ENCODE measurements around the gene TET3. TPM values are rescaled to one million over a fixed set of nuclear protein-coding genes. Genes with fewer than 3 reads are reported as not detected.

Gene TET3
- total RNA-seq, 1 donor from 2014 or later, result 32.8 TPM

DNA sequence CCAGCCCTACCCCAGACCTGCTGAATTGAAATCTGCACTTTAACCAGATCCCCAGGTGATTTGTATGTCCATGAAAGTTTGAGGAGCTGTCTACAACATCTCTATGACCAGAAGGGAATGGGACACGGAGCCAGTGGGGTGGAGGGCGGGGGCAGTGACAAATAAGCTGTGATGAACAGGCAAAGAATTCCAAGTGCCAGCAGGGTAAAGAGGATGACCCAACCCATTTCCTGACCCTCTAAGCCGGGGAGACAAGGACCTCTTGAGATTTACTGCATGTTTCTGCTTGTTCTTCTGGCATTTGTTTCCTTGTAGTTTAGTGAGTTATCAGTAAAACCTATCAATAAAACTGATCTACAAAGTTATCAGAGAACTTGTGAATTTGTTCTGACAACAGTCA lies 8.7 kb downstream of the TET3 start:
- DNase-seq (ENCODE audit: low read depth), result no peak
- Histone ChIP-seq H3K9ac (ENCODE audit: low read length) (no peak overlapping the region), H3K4me1 (ENCODE audit: insufficient read depth, low read length) (peaks cover 4% of the 10 kb centered on the region), H3K4me2 (ENCODE audit: low read length) (peak overlapping the region; percentile 24), H3K4me3 (ENCODE audit: insufficient read depth, low read depth, low read length) (no peak overlapping the region), H3K9me3 (ENCODE audit: insufficient read depth, low read depth, low read length) (no peaks in the 10 kb centered on the region), H4K20me1 (ENCODE audit: insufficient read depth, low read length) (peaks cover 72% of the 10 kb centered on the region), H3K36me3 (ENCODE audit: insufficient read depth, low read length) (no peaks in the 10 kb centered on the region), H3K79me2 (ENCODE audit: insufficient read depth, low read length) (peaks cover 70% of the 10 kb centered on the region), H2AFZ (ENCODE audit: low read depth, low read length) (no peak overlapping the region), H3K27ac (ENCODE audit: low read depth, low read length) (no peak overlapping the region), H3K27me3 (ENCODE audit: insufficient read depth, low read length) (no peaks in the 10 kb centered on the region)
- Mint-ChIP-seq H3K4me1 (ENCODE audit: low read depth, unreplicated experiment) (peaks cover 16% of the 10 kb centered on the region), H3K27ac (ENCODE audit: unreplicated experiment) (peak overlapping the region; percentile 16), H3K36me3 (ENCODE audit: low read depth, unreplicated experiment) (peaks cover 12% of the 10 kb centered on the region), H3K4me3 (ENCODE audit: unreplicated experiment) (no peak overlapping the region), H3K27me3 (ENCODE audit: low read depth, unreplicated experiment) (no peaks in the 10 kb centered on the region), H3K9me3 (ENCODE audit: unreplicated experiment) (no peaks in the 10 kb centered on the region)
- no peak for FAIRE-seq
- TF ChIP-seq, protein P1, sequence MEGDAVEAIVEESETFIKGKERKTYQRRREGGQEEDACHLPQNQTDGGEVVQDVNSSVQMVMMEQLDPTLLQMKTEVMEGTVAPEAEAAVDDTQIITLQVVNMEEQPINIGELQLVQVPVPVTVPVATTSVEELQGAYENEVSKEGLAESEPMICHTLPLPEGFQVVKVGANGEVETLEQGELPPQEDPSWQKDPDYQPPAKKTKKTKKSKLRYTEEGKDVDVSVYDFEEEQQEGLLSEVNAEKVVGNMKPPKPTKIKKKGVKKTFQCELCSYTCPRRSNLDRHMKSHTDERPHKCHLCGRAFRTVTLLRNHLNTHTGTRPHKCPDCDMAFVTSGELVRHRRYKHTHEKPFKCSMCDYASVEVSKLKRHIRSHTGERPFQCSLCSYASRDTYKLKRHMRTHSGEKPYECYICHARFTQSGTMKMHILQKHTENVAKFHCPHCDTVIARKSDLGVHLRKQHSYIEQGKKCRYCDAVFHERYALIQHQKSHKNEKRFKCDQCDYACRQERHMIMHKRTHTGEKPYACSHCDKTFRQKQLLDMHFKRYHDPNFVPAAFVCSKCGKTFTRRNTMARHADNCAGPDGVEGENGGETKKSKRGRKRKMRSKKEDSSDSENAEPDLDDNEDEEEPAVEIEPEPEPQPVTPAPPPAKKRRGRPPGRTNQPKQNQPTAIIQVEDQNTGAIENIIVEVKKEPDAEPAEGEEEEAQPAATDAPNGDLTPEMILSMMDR (IDR thresholded peaks at IDR 0.05; ENCODE audit: insufficient read depth, low read depth, low read length), result no peak
- TF ChIP-seq EZH2 (IDR thresholded peaks at IDR 0.05; ENCODE audit: insufficient read depth, low read length), result no peak

DNA sequence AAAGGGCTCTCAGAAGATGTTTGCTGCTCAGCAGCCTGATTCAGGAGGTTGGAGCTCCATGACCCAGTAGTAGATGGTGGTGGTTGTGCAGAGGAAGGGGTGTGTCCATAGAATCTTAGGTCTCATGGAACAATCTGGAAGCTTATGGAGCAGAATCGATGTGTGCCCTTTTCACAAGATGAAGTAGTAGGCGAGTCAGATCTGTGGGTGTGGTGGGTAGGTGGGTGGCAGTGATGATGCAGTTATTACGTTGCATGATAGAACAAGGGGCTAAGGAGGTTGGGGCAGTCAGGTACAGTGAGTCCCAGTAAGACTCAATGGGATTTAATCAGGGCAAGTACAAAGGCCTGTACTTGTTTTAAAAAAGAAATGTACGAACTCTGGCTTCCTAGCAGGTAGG lies 9.1 kb downstream of the TET3 start:
- no peaks in the 10 kb centered on the region for H3K36me3 ChIP-seq (ENCODE audit: insufficient read depth, low read length)
- Mint-ChIP-seq H3K4me1 (ENCODE audit: low read depth, unreplicated experiment) (peaks cover 14% of the 10 kb centered on the region), H3K27me3 (ENCODE audit: low read depth, unreplicated experiment) (no peaks in the 10 kb centered on the region), H3K27ac (ENCODE audit: unreplicated experiment) (peak overlapping the region; percentile 16), H3K36me3 (ENCODE audit: low read depth, unreplicated experiment) (peaks cover 12% of the 10 kb centered on the region), H3K4me3 (ENCODE audit: unreplicated experiment) (no peak overlapping the region), H3K9me3 (ENCODE audit: unreplicated experiment) (no peaks in the 10 kb centered on the region)
- no peak overlapping the region for H2AFZ ChIP-seq (ENCODE audit: low read depth, low read length)
- no peak for TF ChIP-seq EZH2 (IDR thresholded peaks at IDR 0.05; ENCODE audit: insufficient read depth, low read length)
- TF ChIP-seq, protein P1 (IDR thresholded peaks at IDR 0.05; ENCODE audit: insufficient read depth, low read depth, low read length), result no peak
- H3K4me3 ChIP-seq (ENCODE audit: insufficient read depth, low read depth, low read length), result no peak overlapping the region
- no peak overlapping the region for H3K27ac ChIP-seq (ENCODE audit: low read depth, low read length)
- no peaks in the 10 kb centered on the region for H3K9me3 ChIP-seq (ENCODE audit: insufficient read depth, low read depth, low read length)
- no peaks in the 10 kb centered on the region for H3K27me3 ChIP-seq (ENCODE audit: insufficient read depth, low read length)
- H3K4me1 ChIP-seq (ENCODE audit: insufficient read depth, low read length), result peaks cover 3% of the 10 kb centered on the region
- FAIRE-seq, result no peak
- no peak overlapping the region for H3K4me2 ChIP-seq (ENCODE audit: low read length)
- H4K20me1 ChIP-seq (ENCODE audit: insufficient read depth, low read length), result peaks cover 72% of the 10 kb centered on the region
- DNase-seq (ENCODE audit: low read depth), result no peak
- peaks cover 70% of the 10 kb centered on the region for H3K79me2 ChIP-seq (ENCODE audit: insufficient read depth, low read length)
- no peak overlapping the region for H3K9ac ChIP-seq (ENCODE audit: low read length)

DNA sequence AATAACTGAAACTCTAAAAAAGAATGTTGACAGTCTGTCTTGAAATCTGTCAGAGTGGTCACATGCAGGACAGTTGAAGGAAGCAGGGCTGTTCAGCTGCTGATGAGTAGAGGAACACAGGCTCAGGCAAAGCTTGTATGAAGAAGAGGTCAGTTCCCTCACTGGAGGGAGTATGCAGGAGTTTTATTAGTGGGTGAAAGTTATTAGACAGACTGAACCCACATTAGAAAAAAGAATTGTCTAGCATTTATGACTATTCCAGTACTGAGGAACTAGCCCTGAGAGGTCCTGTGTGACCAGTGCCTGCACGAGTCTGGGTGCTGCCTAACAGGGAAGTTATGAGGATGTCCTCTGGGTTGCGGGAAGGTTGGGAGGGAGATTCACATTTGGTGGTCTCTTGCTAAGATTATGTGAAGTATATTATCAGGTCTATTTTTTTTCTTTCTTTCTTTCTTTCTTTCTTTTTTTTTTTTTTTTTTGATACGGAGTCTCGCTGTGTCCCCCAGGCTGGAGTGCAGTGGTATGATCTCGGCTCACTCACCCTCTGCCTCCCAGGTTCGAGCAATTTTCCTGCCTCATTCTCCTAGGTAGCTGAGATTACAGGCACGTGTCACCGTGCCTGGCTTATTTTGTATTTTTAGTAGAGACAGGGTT lies 9.6 kb downstream of the TET3 start:
- TF ChIP-seq, protein P1 (IDR thresholded peaks at IDR 0.05; ENCODE audit: insufficient read depth, low read depth, low read length), result no peak
- no peak for TF ChIP-seq EZH2 (IDR thresholded peaks at IDR 0.05; ENCODE audit: insufficient read depth, low read length)
- Histone ChIP-seq H3K27ac (ENCODE audit: low read depth, low read length) (no peak overlapping the region), H2AFZ (ENCODE audit: low read depth, low read length) (no peak overlapping the region), H3K4me3 (ENCODE audit: insufficient read depth, low read depth, low read length) (no peak overlapping the region), H3K4me1 (ENCODE audit: insufficient read depth, low read length) (peaks cover 3% of the 10 kb centered on the region), H3K79me2 (ENCODE audit: insufficient read depth, low read length) (peaks cover 68% of the 10 kb centered on the region), H3K4me2 (ENCODE audit: low read length) (no peak overlapping the region), H3K27me3 (ENCODE audit: insufficient read depth, low read length) (no peaks in the 10 kb centered on the region), H3K9me3 (ENCODE audit: insufficient read depth, low read depth, low read length) (no peaks in the 10 kb centered on the region), H3K36me3 (ENCODE audit: insufficient read depth, low read length) (no peaks in the 10 kb centered on the region), H3K9ac (ENCODE audit: low read length) (no peak overlapping the region), H4K20me1 (ENCODE audit: insufficient read depth, low read length) (peaks cover 74% of the 10 kb centered on the region)
- DNase-seq (ENCODE audit: low read depth) (no peak), FAIRE-seq (no peak)
- Mint-ChIP-seq H3K27ac (ENCODE audit: unreplicated experiment) (no peak overlapping the region), H3K36me3 (ENCODE audit: low read depth, unreplicated experiment) (peaks cover 12% of the 10 kb centered on the region), H3K27me3 (ENCODE audit: low read depth, unreplicated experiment) (no peaks in the 10 kb centered on the region), H3K4me1 (ENCODE audit: low read depth, unreplicated experiment) (peaks cover 15% of the 10 kb centered on the region), H3K4me3 (ENCODE audit: unreplicated experiment) (no peak overlapping the region), H3K9me3 (ENCODE audit: unreplicated experiment) (no peaks in the 10 kb centered on the region)
